Stimulated activated CD8-positive, alpha-beta memory T cell treated with anti-CD3 and anti-CD28 coated beads, Interleukin-7, amount 100 ng/mL, for 1 hour (primary cell): ENCODE results near the gene ERVW-1.
"Not testable (repeated sequence)": the region's sequence is repeated elsewhere in the genome, so short reads cannot be mapped to it uniquely, and the experiment has no call there.

ENCODE experiments used
- DNase-seq, 2 donors: peaks; one replicate each; pipeline ENCODE4 v3.0.0-alpha.2; 2020; ENCODE audit warnings: low read depth in 2 of 2

Gene ERVW-1

DNA sequence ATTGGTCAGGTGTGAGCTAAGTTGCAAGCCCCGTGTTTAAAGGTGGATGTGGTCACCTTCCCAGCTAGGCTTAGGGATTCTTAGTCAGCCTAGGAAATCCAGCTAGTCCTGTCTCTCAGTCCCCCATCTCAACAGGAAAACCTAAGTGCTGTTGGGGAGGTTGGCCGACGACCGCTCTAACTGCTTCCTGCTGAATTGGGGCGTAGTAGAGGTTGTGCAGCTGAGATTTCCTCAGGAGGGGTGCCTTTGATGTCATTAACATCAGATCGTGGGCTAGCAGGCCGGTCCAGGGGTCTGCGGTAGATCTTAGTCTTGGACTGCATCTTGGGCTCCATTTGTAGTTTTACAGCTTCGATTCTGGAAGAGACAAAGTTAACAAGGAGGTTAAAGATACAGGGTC, 9.2 kb downstream of the ERVW-1 start:
- DNase-seq: not testable (repeated sequence)

DNA sequence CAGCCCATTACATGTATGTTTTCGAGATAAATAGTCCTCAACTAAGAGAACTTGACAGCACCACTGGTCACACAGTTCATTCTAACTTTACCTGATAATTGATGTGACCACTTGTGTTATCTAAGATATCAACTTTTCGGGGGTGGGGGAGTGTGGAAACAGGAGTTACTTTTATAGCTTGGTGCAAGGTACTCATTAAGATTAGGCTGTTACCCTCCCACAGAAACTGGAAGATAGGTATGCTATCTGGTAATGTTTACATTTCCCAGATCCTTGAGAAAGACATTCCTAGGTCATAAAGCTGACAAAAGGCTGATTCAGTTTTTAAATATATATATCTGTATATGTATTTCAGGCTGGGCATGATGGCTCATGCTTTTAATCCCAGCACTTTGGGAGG, 11.1 kb downstream of the ERVW-1 start:
- no peak for DNase-seq

DNA sequence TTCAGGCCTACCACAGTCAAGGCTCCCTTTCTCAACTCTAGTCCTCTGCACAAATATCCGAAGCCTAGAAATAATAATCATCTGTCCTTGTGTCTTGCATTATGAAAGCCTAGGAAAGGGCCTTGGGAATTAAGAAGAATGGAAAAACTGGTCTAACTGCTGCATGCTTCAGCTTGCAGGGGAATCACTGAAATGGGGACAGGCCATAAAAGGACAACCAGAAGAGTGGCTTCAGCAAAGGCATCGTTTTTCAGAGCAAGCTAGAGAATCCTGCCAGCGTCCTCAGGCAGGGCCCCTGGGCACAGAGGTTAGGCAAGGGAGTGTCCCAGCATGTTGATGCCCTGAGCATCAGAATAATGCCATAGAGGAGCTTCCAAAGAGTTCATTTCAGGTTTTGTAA, 13.2 kb downstream of the ERVW-1 start:
- DNase-seq: no peak

DNA sequence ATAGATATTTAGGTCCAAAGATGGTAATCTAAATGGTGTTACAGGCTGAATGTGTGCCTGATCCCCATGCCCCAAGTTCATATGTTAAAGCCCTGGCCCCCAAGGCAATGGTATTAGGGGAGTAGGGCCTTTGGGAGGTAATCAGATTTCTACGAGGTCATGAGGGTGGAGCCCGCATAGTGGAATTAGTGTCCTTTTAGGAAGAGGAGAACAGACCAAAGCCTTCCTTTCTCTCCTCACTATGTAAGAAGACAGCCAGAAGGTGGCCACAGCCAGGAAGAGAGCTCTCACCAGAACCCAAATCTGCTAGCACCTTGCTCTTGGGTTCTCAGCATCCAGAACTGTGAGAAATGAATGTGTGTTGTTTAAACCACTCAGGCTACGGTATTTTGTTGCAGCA, 15.2 kb downstream of the ERVW-1 start:
- DNase-seq: no peak

DNA sequence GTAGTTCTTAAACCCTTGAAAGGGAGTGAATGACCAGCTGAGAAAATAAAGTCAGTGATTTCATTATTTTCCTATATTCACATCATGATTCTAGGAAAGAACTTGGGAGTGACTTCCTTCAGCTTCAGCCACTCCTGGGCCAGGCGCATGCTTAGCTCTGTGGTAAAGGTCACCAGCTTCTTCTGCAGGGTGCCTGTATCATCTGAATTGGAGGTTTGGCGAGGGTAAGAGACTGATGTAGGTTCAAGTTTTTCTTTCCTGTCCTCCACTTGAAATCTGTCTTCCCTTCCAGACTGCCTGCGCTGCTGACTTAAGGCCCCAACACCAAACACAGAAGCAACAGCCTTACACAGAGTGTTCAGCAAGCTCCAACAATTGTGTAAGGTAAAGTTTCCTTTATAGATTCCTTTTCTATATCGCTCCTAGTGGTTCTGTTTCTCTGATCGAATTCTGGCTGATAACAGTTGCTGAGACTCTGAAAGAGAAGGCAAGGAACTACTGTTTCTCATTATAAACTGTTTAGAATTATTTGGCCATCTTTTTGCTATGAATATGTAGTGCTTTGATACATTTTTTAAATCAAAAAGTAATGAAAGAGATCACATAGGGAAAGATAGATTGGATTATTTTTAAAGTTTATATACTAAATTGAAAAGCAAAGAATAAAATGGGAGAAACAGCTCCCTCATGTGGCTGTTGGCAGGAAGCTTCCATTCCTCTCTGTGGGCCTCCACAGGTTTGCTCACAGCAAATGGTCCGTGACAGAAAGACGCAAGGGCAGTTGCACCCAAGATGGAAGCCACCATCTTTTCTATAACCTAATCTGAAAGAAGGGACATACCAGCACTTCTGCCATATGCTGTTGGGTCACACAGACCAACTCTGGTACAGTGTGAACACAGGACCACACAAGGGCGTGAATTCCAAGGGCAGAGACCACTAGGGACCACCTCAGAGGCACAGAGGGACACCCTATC, 16.4 kb downstream of the ERVW-1 start:
- no peak for DNase-seq

DNA sequence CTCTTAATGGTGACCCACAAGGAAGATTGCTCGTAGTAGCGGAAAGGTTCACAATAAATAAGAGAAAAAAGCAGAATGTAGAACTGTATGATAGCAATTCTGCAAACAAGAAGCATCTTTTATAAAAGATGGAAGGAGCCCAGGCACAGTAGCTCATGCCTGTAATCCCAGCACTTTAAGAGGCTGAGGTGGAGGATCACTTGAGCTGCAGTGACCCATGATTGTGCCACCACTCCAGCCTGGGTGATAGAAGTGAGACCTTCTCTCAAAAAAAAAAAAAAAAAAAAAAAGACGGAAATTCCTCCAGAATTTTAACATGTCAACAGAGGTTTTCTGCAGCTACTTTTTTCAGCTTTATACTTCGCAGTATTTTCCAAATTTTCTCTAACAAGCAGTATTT, 17.2 kb downstream of the ERVW-1 start:
- no peak for DNase-seq

DNA sequence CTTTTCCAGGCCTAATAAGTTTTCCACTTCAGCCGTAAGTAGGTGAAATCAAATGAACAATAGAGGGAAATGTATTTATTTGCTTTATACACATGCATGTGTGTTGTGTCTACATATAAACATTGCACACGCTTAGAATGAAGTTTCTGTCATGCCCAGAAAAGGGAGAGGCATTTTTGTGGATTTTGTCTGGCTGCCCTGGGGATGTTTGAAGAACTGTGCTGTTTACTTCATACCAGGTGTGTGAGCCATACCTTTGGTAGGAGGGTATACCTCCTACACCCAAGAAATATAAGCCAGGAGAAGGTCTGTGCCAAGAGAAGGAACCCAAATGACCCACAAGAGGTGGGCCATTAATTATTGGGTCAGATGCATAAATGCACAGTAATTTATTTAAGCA, 17.6 kb downstream of the ERVW-1 start:
- no peak for DNase-seq

DNA sequence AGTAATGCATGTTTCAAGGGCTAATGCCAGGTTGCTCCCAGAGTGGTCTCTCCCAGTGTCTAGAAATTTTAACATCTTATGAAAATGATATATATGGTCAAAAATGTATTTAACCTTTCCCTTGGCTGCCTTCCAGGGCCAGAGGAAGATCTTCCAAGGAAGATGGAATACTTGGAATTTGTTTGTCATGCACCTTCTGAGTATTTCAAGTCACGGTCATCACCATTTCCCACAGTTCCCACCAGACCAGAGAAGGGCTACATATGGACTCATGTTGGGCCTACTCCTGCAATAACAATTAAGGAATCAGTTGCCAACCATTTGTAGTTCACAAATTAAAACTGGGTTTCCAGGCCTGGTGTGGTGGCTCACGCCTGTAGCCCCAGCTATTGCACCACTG, 21.5 kb downstream of the ERVW-1 start:
- no peak for DNase-seq

DNA sequence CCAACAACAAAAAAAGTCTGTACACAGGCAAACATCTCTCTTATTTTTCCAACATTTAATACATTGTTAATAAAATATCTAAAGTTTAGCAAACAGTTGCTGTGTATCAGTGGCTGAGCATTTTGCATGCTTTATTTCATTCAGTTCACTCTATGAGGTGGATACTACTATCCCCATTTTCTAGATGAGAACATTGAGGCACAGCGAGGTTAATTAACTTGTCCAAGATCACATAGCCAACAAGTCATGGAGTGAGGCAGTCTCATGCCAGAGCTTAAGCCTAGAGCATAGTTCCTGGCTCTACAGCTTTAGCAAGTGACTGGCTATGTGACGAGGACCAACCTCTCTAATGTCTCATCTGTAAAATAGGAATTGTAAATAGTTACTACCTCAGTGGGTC, 26.1 kb downstream of the ERVW-1 start:
- no peak for DNase-seq

DNA sequence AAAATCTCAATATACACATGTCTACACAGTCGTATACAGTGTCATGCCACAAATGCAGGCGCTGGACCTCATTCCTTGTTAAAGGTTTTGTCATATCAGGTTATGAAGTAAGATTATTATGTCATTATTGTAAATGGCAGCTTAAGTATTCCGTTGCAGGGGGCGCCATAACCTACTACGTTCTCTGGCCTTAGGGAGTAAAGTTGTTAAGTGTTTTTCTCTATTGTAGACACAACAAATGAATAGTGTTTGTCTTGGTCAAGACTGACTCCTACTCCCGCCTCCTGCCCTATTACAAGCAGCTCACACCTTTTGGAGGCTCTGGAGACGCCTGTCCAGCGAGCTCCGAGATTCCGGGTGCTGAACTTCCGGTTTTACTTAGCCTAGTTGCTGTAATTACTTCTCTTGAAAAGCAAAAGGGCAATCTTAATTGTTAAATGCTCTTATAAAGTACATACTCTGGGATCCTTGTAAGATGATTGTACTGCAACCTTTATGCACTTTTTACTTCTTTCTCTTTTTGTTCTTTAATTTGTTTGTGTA, 29.5 kb downstream of the ERVW-1 start:
- peak; percentile 13 to 29 for DNase-seq

DNA sequence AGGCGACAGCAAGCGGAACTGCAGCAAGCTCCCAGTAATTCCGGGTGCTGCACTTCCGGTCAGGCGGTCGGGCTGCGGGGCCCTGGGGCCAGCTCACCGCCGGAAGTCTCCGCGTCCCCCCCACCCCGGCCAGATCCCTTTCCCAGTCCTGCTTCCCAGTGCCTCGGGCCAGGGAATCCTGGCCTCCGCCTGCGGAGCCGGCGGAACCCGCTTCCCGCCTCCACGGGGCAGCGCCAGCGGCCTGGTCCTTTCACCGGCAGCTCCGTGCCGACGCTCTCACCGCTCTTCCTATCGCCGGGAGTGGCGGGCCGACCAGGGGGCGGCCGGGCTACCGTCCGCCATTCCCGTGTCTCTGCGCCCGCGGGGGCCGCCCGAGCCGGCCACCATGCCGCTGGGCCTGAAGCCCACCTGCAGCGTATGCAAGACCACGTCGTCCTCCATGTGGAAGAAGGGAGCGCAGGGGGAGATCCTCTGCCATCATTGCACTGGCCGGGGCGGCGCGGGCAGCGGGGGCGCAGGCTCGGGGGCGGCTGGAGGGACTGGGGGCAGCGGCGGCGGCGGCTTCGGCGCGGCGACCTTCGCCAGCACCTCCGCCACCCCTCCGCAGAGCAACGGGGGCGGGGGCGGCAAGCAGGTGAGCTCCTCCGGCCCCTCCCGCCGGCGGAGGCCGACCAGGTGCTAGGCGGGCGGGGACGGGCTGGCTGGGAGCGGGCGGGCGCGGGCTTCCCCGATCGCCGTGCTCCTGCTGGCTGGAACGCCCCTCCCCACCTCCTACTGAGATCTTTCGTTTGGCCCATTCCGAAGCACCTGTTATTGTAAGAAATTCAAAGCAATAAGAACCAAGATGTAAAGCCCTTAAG, 30.2 kb downstream of the ERVW-1 start, which contains the start of gene GATAD1:
GATAD1 (plus strand) TSS at position 138 of the 860 bp plus-strand sequence; CDS start at position 386, 248 bp downstream.
- peak; percentile 51 to 56 for DNase-seq

DNA sequence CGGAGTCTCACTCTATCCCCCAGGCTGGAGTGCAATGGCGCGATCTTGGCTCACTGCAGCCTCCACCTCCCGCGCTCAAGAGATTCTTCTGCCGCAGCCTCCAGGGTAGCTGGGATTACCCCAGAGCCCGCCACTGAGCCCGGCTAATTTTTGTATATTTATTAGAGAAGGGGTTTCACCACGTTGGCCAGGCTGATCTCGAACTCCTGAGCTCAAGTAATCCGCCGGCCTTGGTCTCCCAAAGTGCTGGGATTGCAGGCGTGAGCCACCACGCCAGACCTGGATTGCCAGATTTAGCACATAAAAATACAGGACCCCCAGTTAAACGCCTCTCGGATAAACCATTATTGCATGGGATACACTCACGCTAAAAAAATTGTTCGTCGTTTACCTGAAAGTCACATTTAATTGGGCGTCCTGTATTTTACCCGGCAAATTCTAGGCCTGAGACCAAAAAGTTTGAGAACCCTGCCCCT, 30.8 kb downstream of the ERVW-1 start:
- no peak for DNase-seq

DNA sequence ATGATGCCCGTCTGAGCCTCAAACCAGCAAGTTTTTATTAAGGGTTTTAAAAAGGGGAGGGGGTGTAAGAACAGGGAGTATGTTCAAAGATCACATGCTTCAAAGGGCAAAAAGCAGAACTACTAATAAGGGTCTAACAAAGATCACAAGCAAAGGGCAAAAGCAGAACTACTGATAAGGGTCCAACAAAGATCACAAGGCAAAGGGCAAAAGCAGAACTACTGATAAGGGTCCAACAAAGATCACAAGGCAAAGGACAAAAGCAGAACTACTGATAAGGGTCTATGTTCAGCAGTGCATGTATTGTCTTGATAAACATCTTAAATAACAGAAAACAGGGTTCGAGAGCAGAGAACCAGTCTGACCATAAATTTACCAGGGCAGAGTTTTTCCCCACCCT, 35.0 kb downstream of the ERVW-1 start:
- not testable (repeated sequence) for DNase-seq

DNA sequence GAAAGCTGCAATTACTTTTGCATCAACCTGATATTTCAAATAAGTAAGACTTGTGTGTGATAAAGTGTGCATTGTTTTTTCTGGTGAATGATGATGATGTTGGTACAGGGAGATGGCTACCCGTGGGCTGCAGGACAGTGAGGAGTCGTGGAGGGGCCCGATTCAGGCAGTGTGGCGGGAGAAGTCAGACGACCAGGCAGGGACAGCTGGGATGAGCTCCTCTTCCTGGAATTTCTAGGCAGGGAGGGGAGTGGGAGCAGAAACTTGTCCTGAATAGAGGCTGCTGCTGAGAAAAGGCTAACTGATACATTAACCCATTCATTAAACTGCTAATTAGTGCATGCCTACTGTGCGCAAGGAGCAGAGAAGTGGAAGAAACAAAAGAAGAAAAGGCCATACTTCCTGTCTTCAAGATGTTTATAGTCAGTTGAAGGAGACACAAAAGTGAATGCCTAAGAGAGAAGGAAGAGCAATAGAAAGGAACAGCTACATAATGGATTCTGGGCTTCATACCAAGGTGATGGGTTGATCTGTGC, 39.7 kb downstream of the ERVW-1 start:
- no peak for DNase-seq

DNA sequence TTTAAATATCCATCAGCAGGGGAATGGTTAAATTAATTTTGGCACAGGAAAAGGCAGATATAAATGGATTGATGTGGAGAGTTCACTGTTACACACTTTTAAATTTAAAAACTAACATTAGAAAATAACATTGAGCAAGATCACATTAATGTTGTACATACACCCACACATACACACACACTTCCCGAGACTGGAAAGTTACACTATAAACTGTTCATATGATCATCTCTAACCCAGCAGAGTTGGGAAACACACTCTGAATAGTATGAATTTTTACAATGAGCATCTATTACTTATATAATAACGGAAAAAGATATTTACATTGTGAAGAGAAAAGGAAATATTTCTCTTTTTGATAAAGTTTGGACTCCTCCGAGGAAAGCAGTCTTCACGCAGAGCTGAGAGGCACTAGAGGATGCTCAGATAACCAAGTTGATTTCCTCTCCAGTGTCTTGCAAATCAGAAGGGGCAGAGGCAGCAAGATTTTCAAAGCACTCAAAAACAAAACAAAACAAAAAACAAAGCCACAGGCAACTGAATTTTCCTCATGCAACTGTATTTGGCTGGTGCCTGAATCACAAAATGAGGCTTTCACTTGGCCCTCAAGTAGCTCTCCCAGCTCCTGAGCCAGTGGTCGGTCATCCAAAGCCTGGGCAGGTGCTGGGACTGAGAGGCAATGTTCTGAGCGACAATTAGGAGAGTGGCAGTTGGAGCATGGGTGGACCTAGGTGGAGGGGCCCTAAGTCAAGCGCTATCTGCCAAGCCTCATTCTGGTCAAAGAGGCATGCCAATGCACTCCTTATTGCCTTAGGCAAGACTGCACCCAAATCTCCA, 40.9 kb downstream of the ERVW-1 start:
- DNase-seq: no peak

DNA sequence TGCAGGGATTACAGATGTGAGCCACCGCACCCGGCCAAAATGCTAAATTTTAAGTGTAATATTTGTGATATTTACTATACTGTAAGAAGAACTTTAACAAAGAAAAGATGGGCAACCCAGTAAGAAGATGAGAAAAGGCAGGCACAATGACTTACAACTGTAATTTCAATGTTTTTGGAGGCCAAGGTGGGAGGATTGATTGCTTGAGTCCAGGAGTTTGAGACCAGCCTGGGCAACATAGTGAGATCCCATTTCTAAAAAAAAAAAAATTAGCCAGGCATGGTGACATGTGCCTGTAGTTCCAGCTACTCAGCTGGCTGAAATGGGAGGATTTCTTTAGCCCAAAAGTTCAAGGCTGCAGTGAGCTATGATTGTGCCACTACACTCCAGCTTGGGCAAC, 42.2 kb downstream of the ERVW-1 start:
- no peak for DNase-seq

DNA sequence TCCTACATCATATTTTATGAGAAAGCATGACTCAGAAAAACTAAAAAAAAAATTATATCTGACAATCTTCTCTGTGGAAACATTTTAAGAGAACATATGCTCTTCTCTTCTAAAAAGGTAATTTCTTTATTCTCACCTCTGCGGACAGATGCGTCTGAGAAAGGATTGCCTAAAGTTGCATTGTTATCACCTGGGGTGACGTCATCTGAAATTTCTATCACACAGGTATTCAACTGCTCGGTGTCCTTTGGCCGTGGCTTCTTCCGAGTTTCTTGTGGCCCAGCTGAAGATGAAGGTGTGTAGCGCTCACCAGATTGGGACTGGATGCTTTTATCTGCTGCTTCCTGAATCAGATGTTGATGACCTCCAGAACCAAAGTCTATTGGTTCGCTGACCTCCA, 44.7 kb downstream of the ERVW-1 start:
- DNase-seq: no peak

DNA sequence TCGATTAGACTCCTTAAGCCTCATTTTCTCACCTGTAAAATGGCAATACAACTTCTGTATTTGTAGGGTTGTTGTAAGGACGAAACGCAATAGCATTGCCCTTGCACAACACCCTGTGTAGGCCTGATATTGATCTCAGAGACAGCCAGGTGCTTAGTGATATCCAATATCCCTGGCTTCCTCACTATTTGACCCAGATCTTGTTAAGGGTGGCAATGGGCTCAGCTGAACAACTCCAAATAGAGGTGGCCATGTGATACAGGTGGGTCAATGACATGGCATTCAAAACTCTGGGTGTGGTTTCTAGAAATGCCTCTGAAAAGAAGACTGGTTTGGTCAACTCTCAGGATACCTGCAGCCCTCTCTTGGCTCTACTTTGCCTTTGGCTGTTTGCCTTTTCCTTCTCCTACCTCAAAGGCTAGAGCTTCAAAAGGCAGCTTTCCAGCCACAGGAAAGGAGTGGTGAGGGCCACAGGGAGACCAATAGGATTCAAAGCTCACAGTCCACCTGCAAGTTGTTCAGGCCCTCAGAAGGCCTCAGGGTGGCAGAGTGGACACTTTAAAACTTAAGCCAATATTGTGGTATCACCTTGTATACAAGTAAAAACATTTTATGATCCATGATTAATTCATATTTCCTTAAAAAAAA, 45.3 kb downstream of the ERVW-1 start:
- no peak for DNase-seq

DNA sequence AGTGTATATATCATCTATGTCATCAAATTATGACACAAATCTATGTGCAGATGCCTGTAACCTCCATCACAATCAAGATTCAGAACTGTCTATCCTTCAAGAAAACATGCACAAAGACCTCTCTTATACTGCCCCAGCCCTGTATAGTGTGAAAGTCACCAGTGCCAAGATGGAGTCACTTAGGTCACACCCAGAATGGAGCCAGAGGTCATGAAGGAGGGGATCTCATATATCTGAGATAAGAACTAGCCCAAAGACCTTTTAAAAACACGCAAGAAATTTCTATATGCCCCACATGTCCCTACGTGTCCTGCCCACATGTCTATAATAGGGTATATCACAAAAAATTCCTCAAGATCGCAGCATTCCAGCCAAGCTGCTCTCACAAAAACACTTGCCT, 50.6 kb downstream of the ERVW-1 start:
- no peak for DNase-seq

DNA sequence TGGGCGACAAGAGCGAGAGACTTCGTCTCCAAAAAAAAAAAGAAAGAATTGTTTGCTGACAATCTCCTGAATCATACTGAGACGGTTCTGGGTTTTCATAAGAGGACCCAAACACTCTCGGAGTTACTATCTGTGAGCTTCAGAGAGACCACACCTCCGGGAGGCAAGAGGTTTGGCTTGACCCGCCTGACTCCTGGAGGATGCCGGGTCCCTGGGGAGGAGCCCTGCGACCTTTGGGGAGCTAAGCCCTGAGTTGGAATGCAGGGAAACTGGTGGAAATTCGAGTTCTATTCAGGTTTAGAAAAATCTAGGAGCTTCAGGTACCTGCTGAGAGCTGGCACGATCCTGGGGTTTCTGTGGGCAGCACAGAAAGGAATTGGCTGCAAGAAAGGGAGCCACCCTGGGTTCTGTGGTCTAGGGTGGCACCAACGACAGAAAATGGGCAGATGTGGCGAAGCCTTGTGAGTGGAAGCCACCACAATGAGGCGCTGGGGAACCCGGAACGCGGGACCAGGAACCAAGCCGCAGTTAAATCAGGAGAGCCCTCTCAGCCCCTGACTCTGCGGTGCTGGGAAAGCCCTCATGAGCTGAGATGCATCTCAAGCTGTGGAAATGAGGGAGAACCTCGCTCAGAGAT, 52.3 kb downstream of the ERVW-1 start:
- no peak for DNase-seq
